ENCODE results near the gene ASB9.

GRCh38 chrX:15271757-15272156, 1.9 kb upstream of the ASB9 start:
- TF ChIP-seq POLR2A (IDR thresholded peaks at IDR 0.05) (no peak), CTCF (IDR thresholded peaks at IDR 0.05) (no peak), POLR2AphosphoS5 (IDR thresholded peaks at IDR 0.05; ENCODE audit: insufficient read depth in 1 of 2, low read depth in 1 of 2) (no peak)
